Measurements from ENCODE around the gene SLC38A3. TPM values are rescaled to one million over a fixed set of nuclear protein-coding genes. Genes with fewer than 3 reads are reported as not detected.
A peak's percentile ranks its signal among the peaks of the same experiment; 100 is the strongest.
"Not testable (repeated sequence)": the region's sequence is repeated elsewhere in the genome, so short reads cannot be mapped to it uniquely, and the experiment has no call there.

Gene SLC38A3
- total and polyA plus RNA-seq, 2 donors from 2014 or later = 1.6 to 4.2 TPM

DNA sequence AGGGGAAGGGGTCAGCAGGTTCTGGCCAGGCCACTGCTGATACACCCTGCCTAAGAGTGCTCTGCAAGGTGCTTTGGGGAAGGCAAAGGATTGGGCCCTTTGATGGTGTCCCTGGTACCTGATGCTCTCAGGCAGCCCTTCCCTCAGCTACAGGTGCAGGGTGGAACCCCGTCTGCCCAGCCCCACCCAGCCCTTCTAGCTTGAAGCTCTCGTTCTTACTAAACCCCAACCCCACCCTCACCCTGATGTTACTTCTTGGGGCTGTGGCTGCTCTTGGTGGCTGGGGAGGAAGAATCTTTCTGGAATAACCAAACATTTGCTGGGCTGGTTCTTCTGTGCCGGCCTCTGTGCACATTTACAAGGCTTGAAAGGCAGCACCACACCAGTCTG, 37.3 kb downstream of the SLC38A3 start:
- H3K36me3 ChIP-seq (ENCODE audit: control insufficient read depth in 2 of 3, insufficient read depth in 3 of 3, low read length in 3 of 3) = peaks cover 2 to 3% (median 2%) of the 10 kb centered on the region in 3 donors
- no peaks in the 10 kb centered on the region for H3K9me3 ChIP-seq (ENCODE audit: control insufficient read depth in 2 of 3, insufficient read depth in 1 of 3, low read length in 3 of 3)
- peak overlapping the region in 1 of 3 donors; percentile 36 for H3K9ac ChIP-seq (ENCODE audit: low read length in 3 of 3)
- intact Hi-C loops (cut with DNase I) = no loop called here
- no peaks in the 10 kb centered on the region for H3K27me3 ChIP-seq (ENCODE audit: control insufficient read depth, insufficient read depth, low read length)
- peak overlapping the region; percentile 66 to 83 for H3K27ac ChIP-seq (ENCODE audit: low read depth in 2 of 2, low read length in 2 of 2)
- DNase-seq (no peak), FAIRE-seq (no peak)
- no peak overlapping the region for H3K4me3 ChIP-seq (ENCODE audit: low read length in 3 of 3)
- H3K4me1 ChIP-seq (ENCODE audit: control insufficient read depth in 2 of 3, insufficient read depth in 2 of 3, low read depth in 1 of 3, low read length in 3 of 3) = peaks cover 0 to 87% (median 45%) of the 10 kb centered on the region in 3 donors
- TF ChIP-seq, protein P1, sequence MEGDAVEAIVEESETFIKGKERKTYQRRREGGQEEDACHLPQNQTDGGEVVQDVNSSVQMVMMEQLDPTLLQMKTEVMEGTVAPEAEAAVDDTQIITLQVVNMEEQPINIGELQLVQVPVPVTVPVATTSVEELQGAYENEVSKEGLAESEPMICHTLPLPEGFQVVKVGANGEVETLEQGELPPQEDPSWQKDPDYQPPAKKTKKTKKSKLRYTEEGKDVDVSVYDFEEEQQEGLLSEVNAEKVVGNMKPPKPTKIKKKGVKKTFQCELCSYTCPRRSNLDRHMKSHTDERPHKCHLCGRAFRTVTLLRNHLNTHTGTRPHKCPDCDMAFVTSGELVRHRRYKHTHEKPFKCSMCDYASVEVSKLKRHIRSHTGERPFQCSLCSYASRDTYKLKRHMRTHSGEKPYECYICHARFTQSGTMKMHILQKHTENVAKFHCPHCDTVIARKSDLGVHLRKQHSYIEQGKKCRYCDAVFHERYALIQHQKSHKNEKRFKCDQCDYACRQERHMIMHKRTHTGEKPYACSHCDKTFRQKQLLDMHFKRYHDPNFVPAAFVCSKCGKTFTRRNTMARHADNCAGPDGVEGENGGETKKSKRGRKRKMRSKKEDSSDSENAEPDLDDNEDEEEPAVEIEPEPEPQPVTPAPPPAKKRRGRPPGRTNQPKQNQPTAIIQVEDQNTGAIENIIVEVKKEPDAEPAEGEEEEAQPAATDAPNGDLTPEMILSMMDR (IDR thresholded peaks at IDR 0.05; ENCODE audit: borderline replicate concordance, extremely low read depth, insufficient read depth) = no peak

DNA sequence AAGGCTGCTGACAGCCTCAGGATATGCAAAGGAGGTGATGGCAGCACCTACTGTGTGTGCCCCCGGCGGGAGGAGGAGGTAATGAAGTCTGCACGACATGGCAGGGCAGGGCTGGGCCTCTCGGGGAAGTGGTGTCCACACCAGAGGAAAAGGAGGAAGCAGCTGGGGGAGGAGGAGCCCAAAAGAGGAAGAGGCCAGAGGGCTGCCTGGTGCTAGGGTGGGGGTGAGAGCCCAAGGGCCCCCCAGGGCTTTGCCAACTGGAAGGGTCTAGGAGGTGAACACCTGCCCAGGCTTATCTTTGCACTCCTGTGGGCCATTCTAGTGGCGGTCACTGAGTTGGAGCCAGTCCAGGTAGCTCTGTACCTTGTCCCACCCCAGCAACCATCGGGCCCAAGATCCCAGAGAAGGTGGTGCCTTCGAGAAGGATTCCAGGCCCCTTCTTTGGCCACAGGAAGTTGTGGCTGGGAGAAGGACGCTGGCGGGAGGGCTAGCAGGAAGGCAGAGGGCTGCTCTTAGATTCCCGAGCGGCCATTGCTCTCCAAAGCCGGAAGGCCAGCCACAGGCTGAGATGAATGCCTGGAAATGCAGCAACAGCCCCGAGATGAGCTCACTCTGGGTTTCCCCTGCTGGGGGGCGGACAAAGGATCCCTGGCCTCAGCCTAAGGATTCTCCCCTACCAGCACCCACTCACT, 37.9 kb downstream of the SLC38A3 start:
- H3K27ac ChIP-seq (ENCODE audit: low read depth in 2 of 2, low read length in 2 of 2) = peak overlapping the region; percentile 66 to 83
- TF ChIP-seq, protein P1 (IDR thresholded peaks at IDR 0.05; ENCODE audit: borderline replicate concordance, extremely low read depth, insufficient read depth) = peak; percentile 1
- peaks cover 2 to 3% (median 2%) of the 10 kb centered on the region in 3 donors for H3K36me3 ChIP-seq (ENCODE audit: control insufficient read depth in 2 of 3, insufficient read depth in 3 of 3, low read length in 3 of 3)
- H3K4me3 ChIP-seq (ENCODE audit: low read length in 3 of 3) = no peak overlapping the region
- H3K9ac ChIP-seq (ENCODE audit: low read length in 3 of 3) = peak overlapping the region in 1 of 3 donors; percentile 36
- peaks cover 0 to 85% (median 45%) of the 10 kb centered on the region in 3 donors for H3K4me1 ChIP-seq (ENCODE audit: control insufficient read depth in 2 of 3, insufficient read depth in 2 of 3, low read depth in 1 of 3, low read length in 3 of 3)
- peak in 2 of 5 donors; percentile 55 to 89 for DNase-seq
- intact Hi-C loops (cut with DNase I) = no loop called here
- no peak for FAIRE-seq
- no peaks in the 10 kb centered on the region for H3K9me3 ChIP-seq (ENCODE audit: control insufficient read depth in 2 of 3, insufficient read depth in 1 of 3, low read length in 3 of 3)
- no peaks in the 10 kb centered on the region for H3K27me3 ChIP-seq (ENCODE audit: control insufficient read depth, insufficient read depth, low read length)

DNA sequence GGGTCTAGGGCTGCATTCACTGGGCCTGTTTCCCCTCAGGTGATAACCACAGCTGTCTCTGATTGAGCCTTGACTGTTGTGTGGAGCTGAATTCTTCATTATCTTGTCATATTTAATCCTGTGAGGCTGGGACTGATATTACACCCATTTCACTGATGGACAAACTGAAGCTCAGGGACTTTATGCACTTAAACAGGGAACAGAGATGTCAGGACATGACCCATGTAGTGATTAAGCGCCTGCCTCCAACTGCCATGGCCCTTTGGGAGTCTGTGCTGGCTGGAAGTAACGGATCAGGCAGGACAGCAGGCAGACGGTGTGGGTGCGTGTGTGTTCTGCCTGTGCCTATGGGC, 38.4 kb downstream of the SLC38A3 start:
- intact Hi-C loops (cut with DNase I) = no loop called here
- peaks cover 2 to 3% (median 2%) of the 10 kb centered on the region in 3 donors for H3K36me3 ChIP-seq (ENCODE audit: control insufficient read depth in 2 of 3, insufficient read depth in 3 of 3, low read length in 3 of 3)
- H3K4me3 ChIP-seq (ENCODE audit: low read length in 3 of 3) = no peak overlapping the region
- no peaks in the 10 kb centered on the region for H3K27me3 ChIP-seq (ENCODE audit: control insufficient read depth, insufficient read depth, low read length)
- no peak for DNase-seq
- peak overlapping the region; percentile 66 to 83 for H3K27ac ChIP-seq (ENCODE audit: low read depth in 2 of 2, low read length in 2 of 2)
- TF ChIP-seq, protein P1 (IDR thresholded peaks at IDR 0.05; ENCODE audit: borderline replicate concordance, extremely low read depth, insufficient read depth) = no peak
- FAIRE-seq = no peak
- no peaks in the 10 kb centered on the region for H3K9me3 ChIP-seq (ENCODE audit: control insufficient read depth in 2 of 3, insufficient read depth in 1 of 3, low read length in 3 of 3)
- H3K9ac ChIP-seq (ENCODE audit: low read length in 3 of 3) = peak overlapping the region in 1 of 3 donors; percentile 36
- peaks cover 0 to 84% (median 41%) of the 10 kb centered on the region in 3 donors for H3K4me1 ChIP-seq (ENCODE audit: control insufficient read depth in 2 of 3, insufficient read depth in 2 of 3, low read depth in 1 of 3, low read length in 3 of 3)

DNA sequence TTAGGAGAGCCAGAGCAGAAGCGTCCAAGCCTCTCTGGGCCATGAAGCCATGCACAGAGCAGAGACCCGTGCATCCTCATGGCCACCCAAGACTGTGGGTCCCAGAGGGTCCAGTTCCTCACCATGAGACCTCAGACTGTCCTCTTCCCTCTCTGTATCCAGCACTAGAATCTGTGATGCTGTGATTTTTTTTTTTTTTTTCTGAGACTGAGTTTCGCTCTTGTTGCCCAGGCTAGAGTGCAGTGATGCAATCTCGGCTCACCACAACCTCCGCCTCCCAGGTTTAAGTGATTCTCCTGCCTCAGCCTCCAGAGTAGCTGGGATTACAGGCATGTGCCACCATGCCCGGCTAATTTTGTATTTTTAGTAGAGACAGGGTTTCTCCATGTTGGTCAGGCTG, 39.7 kb downstream of the SLC38A3 start:
- H3K27me3 ChIP-seq (ENCODE audit: control insufficient read depth, insufficient read depth, low read length); FAIRE-seq; H3K36me3 ChIP-seq (ENCODE audit: control insufficient read depth in 2 of 3, insufficient read depth in 3 of 3, low read length in 3 of 3); H3K9ac ChIP-seq (ENCODE audit: low read length in 3 of 3); intact Hi-C loops (cut with DNase I); H3K4me3 ChIP-seq (ENCODE audit: low read length in 3 of 3); H3K9me3 ChIP-seq (ENCODE audit: control insufficient read depth in 2 of 3, insufficient read depth in 1 of 3, low read length in 3 of 3); DNase-seq: not testable (repeated sequence)
- Histone ChIP-seq H3K4me1 (ENCODE audit: control insufficient read depth in 2 of 3, insufficient read depth in 2 of 3, low read depth in 1 of 3, low read length in 3 of 3) (peaks cover 0 to 84% (median 28%) of the 10 kb centered on the region in 3 donors), H3K27ac (ENCODE audit: low read depth in 2 of 2, low read length in 2 of 2) (peak overlapping the region in 1 of 2 donors; percentile 41)
